ENCODE measurements around the gene HECW1.

DNA sequence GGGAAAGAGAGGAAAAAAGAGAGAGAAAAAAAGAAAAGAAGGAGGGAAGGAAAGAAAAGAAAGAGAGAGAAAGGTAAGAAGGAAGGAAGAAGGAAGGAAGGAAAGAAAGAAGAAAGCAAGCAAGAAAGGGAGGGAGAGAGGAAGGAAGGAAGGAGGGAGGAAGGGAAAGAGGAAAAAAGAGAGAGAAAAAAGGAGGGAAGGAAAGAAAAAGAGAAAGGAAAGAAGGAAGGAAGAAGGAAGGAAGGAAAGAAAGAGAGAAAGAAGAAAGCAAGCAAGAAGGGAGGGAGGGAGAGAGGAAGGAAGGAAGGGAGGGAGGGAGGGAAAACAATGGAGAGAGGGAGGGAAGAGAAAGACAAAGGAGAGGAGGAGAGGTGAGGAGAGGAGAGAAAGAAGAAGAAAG lies 135.3 kb downstream of the HECW1 start:
- TF ChIP-seq, protein P1, sequence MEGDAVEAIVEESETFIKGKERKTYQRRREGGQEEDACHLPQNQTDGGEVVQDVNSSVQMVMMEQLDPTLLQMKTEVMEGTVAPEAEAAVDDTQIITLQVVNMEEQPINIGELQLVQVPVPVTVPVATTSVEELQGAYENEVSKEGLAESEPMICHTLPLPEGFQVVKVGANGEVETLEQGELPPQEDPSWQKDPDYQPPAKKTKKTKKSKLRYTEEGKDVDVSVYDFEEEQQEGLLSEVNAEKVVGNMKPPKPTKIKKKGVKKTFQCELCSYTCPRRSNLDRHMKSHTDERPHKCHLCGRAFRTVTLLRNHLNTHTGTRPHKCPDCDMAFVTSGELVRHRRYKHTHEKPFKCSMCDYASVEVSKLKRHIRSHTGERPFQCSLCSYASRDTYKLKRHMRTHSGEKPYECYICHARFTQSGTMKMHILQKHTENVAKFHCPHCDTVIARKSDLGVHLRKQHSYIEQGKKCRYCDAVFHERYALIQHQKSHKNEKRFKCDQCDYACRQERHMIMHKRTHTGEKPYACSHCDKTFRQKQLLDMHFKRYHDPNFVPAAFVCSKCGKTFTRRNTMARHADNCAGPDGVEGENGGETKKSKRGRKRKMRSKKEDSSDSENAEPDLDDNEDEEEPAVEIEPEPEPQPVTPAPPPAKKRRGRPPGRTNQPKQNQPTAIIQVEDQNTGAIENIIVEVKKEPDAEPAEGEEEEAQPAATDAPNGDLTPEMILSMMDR (IDR thresholded peaks at IDR 0.05), result no peak
- TF ChIP-seq POLR2A (IDR thresholded peaks at IDR 0.05), result no peak

All from breast epithelium (tissue), 3 donors.